A549 (cell line): Measurements from ENCODE around the gene HNRNPAB. TPM values are rescaled to one million over a fixed set of nuclear protein-coding genes. Genes with fewer than 3 reads are reported as not detected.

Source experiments
- ATAC-seq, 2 experiments: fragments of 200-7000 bp in 1 of 2; fragments of >200 bp in 1 of 2; cut with Nextera tagmentation in 1 of 2; cut with Tn5 transposase in 1 of 2; 3 replicates each; pipeline versions ENCODE4 v1.8.0 to v1.9.1; 2018 to 2020; ENCODE audit warnings: mild to moderate bottlenecking in 1 of 2, moderate library complexity in 1 of 2
- CTCF ChIA-PET: fragments of 300-600 bp; sonication (Branson Sonifier 250); formaldehyde crosslinking; extraction: SDS; loops from one replicate; lab custom pipeline; 2021; ENCODE audit warnings: antibody characterized with exemption, inconsistent platforms; lab: Yijun Ruan, JAX
- POLR2A ChIA-PET: fragments of 350-600 bp; formaldehyde crosslinking; extraction: SDS; loops from one replicate; lab custom pipeline; 2021; ENCODE audit warnings: antibody characterized with exemption, inconsistent platforms; lab: Yijun Ruan, JAX
- DNase-seq, 2 experiments: peaks; one replicate each; pipeline versions ENCODE4 v3.0.0 to v3.0.0-alpha.2; 2011 to 2016; ENCODE audit warnings: low read depth in 1 of 2, low spot score in 1 of 2
- FAIRE-seq: peaks from 2 replicates; lab custom pipeline; 2011; peaks lifted over from hg19 to GRCh38; lab: Jason Lieb, UNC
- H3K27ac ChIP-seq, 2 experiments: fragments of >200 bp; sonication (Bioruptor Twin); formaldehyde crosslinking; 3 replicates each; pipeline ENCODE4 v1.5.1; 2016 to 2017
- H3K4me1 ChIP-seq: fragments of >200 bp; sonication (Bioruptor Twin); formaldehyde crosslinking; 3 replicates; pipeline ENCODE4 v1.6.1; 2016
- H3K4me2 ChIP-seq: fragments of >200 bp; sonication (Bioruptor Twin); formaldehyde crosslinking; 3 replicates; pipeline ENCODE4 v1.6.1; 2016
- H3K4me3 ChIP-seq: fragments of >200 bp; sonication (Bioruptor Twin); formaldehyde crosslinking; 3 replicates; pipeline ENCODE4 v1.5.1; 2016
- H3K9me3 ChIP-seq: fragments of >200 bp; sonication (Bioruptor Twin); formaldehyde crosslinking; 3 replicates; pipeline ENCODE4 v1.6.1; 2016
- EHF ChIP-seq: fragments of 250-450 bp; sonication (Bioruptor Pico); IDR thresholded peaks from 2 replicates; pipeline ENCODE4 v1.5.0; 2020; ENCODE audit warnings: mild to moderate bottlenecking
- EHMT2 ChIP-seq: fragments of 200-600 bp; sonication (generic); IDR thresholded peaks from 2 replicates; pipeline ENCODE4 v1.6.1; 2016; ENCODE audit warnings: antibody characterized with exemption, low read depth, mild to moderate bottlenecking, moderate library complexity
- EP300 ChIP-seq, 2 experiments: fragments of >200 bp; sonication (Bioruptor Twin); formaldehyde crosslinking; IDR thresholded peaks; 2 replicates in 1 of 2; 3 replicates in 1 of 2; pipeline ENCODE4 v1.6.1; 2016 to 2017
- ESRRA ChIP-seq: fragments of 150-350 bp; IDR thresholded peaks from 2 replicates; pipeline ENCODE4 v1.6.1; 2014; ENCODE audit warnings: mild to moderate bottlenecking, low read length, borderline replicate concordance
- GATA3 ChIP-seq: IDR thresholded peaks from 2 replicates; pipeline ENCODE4 v1.6.1; 2012; ENCODE audit warnings: borderline replicate concordance
- HEYL ChIP-seq: fragments of 250-450 bp; sonication (Bioruptor Pico); IDR thresholded peaks from 2 replicates; pipeline ENCODE4 v1.8.0; 2021; ENCODE audit warnings: mild to moderate bottlenecking, moderate library complexity
- JUN ChIP-seq, 2 experiments: fragments of >200 bp; sonication (Bioruptor Twin); formaldehyde crosslinking; IDR thresholded peaks; 2 replicates in 1 of 2; 3 replicates in 1 of 2; pipeline ENCODE4 v1.6.1; 2016 to 2017
- KDM1A ChIP-seq: fragments of 200-600 bp; sonication (generic); IDR thresholded peaks from 2 replicates; pipeline ENCODE4 v1.6.1; 2016; ENCODE audit warnings: low read depth, mild to moderate bottlenecking
- MAX ChIP-seq: IDR thresholded peaks from 2 replicates; pipeline ENCODE4 v1.6.1; 2012
- POLR2AphosphoS2 ChIP-seq: conservative IDR thresholded peaks from 2 replicates; pipeline ENCODE4 v1.6.1; 2012; ENCODE audit warnings: low read length, improper control_type of control experiment, inconsistent platforms
- RAD21 ChIP-seq, 2 experiments: fragments of >200 bp in 1 of 2; sonication (Bioruptor Twin) in 1 of 2; formaldehyde crosslinking in 1 of 2; IDR thresholded peaks in 1 of 2; conservative IDR thresholded peaks in 1 of 2; 2 replicates in 1 of 2; 3 replicates in 1 of 2; pipeline ENCODE4 v1.6.1; 2012 to 2018; ENCODE audit warnings: inconsistent platforms in 1 of 2
- RFX5 ChIP-seq: fragments of 450-650 bp; IDR thresholded peaks from 2 replicates; pipeline ENCODE4 v1.7.1; 2014; ENCODE audit warnings: antibody characterized with exemption, mild to moderate bottlenecking, moderate library complexity
- SREBF2 ChIP-seq: fragments of 450-650 bp; IDR thresholded peaks from 2 replicates; pipeline ENCODE4 v1.6.1; 2014; ENCODE audit warnings: mild to moderate bottlenecking, moderate library complexity
- TFCP2L1 ChIP-seq: fragments of 250-450 bp; sonication (Bioruptor Pico); IDR thresholded peaks from 2 replicates; pipeline ENCODE4 v1.5.0; 2021; ENCODE audit warnings: mild to moderate bottlenecking
- TP53 ChIP-seq: fragments of 250-450 bp; sonication (Bioruptor Pico); IDR thresholded peaks from 2 replicates; pipeline ENCODE4 v1.5.0; 2021; ENCODE audit warnings: mild to moderate bottlenecking, moderate library complexity
- ZSCAN20 ChIP-seq: fragments of 250-450 bp; sonication (Bioruptor Pico); IDR thresholded peaks from 2 replicates; pipeline ENCODE4 v1.8.0; 2022; ENCODE audit warnings: mild to moderate bottlenecking, moderate library complexity
- WGBS: methylation state at CpG from one replicate; pipeline ENCODE4 v1.1.6; 2017; ENCODE audit errors: missing lambda C conversion rate; 5-methylcytosine and 5-hydroxymethylcytosine counted together
- polyA plus RNA-seq, 4 experiments: library from polyadenylated mRNA; depleted of rRNA in 3 of 4; stranded (reverse); fragments of >200 nt; fragmentation: RNase III in 1 of 4; extraction: RNeasy Plus Mini Kit Qiagen cat#74134 plus additional on column Dnase treatment in 1 of 4; gene quantifications; 2 replicates in 3 of 4; 3 replicates in 1 of 4; pipeline ENCODE4 v1.2.3, GENCODE V29; 2011 to 2017
- TF ChIP-seq, protein P1 (sequence below): fragments of 450-650 bp; IDR thresholded peaks from 2 replicates; pipeline ENCODE4 v1.6.1; 2014; ENCODE audit warnings: antibody characterized with exemption
- TF ChIP-seq, protein P2 (sequence below): fragments of 200-600 bp; sonication (generic); IDR thresholded peaks from 2 replicates; pipeline ENCODE4 v1.6.1; 2016; ENCODE audit warnings: antibody characterized with exemption, mild to moderate bottlenecking, moderate library complexity
- TF ChIP-seq, protein P3 (sequence below): IDR thresholded peaks from 2 replicates; pipeline ENCODE4 v1.6.1; 2012; ENCODE audit warnings: low read depth, borderline replicate concordance

HNRNPAB gene
- polyA plus RNA-seq, 2 of the 4 experiments (the other 2 are of a cell fraction), result 200 to 352 TPM

DNA sequence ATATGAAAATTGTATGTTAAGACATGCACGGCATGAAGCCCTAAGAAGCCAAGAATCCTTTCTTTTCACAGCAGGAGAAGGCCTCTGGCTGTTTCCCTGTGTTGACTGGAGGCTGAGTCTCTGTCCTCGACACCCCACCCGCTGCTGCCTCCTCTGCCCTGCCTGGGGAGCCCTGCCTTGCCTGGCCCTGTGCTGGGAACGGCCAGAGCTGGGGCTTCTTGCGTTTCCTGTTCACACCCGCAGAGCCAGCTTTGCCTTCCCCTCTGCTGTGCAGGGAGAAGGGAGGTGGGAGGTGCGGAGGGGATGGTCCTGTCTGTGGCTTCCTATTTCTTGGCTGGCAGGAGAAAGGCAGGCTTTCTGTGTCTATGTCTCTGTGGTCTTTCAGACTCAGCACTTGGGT is 10.3 kb upstream of the HNRNPAB start (continued):
- TF ChIP-seq HEYL (CRISPR knock-in tag), result no peak
- TF ChIP-seq EHMT2, result no peak
- TF ChIP-seq ZSCAN20 (CRISPR knock-in tag), result no peak
- TF ChIP-seq KDM1A, result no peak
- TF ChIP-seq, protein P1, sequence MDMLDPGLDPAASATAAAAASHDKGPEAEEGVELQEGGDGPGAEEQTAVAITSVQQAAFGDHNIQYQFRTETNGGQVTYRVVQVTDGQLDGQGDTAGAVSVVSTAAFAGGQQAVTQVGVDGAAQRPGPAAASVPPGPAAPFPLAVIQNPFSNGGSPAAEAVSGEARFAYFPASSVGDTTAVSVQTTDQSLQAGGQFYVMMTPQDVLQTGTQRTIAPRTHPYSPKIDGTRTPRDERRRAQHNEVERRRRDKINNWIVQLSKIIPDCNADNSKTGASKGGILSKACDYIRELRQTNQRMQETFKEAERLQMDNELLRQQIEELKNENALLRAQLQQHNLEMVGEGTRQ, result no peak
- no peak for TF ChIP-seq TFCP2L1 (CRISPR knock-in tag)
- no peak for TF ChIP-seq ESRRA
- no peak for TF ChIP-seq RFX5
- TF ChIP-seq JUN (IDR thresholded peaks at IDR 0.05), result no peak
- TF ChIP-seq, protein P2, sequence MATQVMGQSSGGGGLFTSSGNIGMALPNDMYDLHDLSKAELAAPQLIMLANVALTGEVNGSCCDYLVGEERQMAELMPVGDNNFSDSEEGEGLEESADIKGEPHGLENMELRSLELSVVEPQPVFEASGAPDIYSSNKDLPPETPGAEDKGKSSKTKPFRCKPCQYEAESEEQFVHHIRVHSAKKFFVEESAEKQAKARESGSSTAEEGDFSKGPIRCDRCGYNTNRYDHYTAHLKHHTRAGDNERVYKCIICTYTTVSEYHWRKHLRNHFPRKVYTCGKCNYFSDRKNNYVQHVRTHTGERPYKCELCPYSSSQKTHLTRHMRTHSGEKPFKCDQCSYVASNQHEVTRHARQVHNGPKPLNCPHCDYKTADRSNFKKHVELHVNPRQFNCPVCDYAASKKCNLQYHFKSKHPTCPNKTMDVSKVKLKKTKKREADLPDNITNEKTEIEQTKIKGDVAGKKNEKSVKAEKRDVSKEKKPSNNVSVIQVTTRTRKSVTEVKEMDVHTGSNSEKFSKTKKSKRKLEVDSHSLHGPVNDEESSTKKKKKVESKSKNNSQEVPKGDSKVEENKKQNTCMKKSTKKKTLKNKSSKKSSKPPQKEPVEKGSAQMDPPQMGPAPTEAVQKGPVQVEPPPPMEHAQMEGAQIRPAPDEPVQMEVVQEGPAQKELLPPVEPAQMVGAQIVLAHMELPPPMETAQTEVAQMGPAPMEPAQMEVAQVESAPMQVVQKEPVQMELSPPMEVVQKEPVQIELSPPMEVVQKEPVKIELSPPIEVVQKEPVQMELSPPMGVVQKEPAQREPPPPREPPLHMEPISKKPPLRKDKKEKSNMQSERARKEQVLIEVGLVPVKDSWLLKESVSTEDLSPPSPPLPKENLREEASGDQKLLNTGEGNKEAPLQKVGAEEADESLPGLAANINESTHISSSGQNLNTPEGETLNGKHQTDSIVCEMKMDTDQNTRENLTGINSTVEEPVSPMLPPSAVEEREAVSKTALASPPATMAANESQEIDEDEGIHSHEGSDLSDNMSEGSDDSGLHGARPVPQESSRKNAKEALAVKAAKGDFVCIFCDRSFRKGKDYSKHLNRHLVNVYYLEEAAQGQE, result no peak
- no peak for TF ChIP-seq GATA3

GRCh38 chr5:178196281-178196812 is 8.0 kb upstream of the HNRNPAB start:
- 78% methylated on average over 7 of the region's 7 CpGs for WGBS
- ATAC-seq (peak in 1 of 2 experiments; percentile 17; a peak in 1 of 6 replicates), DNase-seq (no peak), FAIRE-seq (no peak)
- H3K4me1 ChIP-seq, result no peaks in the 10 kb centered on the region
- H3K9me3 ChIP-seq, result peaks cover 12% of the 10 kb centered on the region; the same call in 2 of the 3 replicates
- POLR2A ChIA-PET, result interaction anchor here (2.2 kb wide), 1 partner anchor 8 kb away, joined by 8 read pairs; the partner anchor contains the start of gene HNRNPAB
- H3K4me2 ChIP-seq, result no peak overlapping the region
- CTCF ChIA-PET, result interaction anchor here (0.6 to 1.6 kb wide), 3 partner anchors 11 to 1345 kb away, joined by 3 to 4 read pairs (median 3); no protein-coding TSS in a partner anchor
- no peak overlapping the region for H3K4me3 ChIP-seq
- H3K27ac ChIP-seq, result no peak overlapping the region
- TF ChIP-seq TP53 (no peak), EHF (CRISPR knock-in tag) (no peak), POLR2AphosphoS2 (no peak), RAD21 (conservative IDR thresholded peaks at IDR 0.05 in 1 of 2, IDR thresholded peaks at IDR 0.05 in 1 of 2) (no peak), JUN (IDR thresholded peaks at IDR 0.05) (no peak), EP300 (IDR thresholded peaks at IDR 0.05) (no peak), MAX (no peak), SREBF2 (no peak), RFX5 (no peak)
- TF ChIP-seq, protein P3, sequence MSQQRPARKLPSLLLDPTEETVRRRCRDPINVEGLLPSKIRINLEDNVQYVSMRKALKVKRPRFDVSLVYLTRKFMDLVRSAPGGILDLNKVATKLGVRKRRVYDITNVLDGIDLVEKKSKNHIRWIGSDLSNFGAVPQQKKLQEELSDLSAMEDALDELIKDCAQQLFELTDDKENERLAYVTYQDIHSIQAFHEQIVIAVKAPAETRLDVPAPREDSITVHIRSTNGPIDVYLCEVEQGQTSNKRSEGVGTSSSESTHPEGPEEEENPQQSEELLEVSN, result no peak
- TF ChIP-seq, protein P2, result no peak
